ENCODE results near the gene STAB1.

STAB1 gene

GRCh38 chr3:52463416-52463815 lies 31.7 kb upstream of the STAB1 start:
- DNase-seq (ENCODE audit: extremely low read depth, low read depth): no peak
- no peak for TF ChIP-seq CTCF (IDR thresholded peaks at IDR 0.05; ENCODE audit: low read depth, low read length, missing control alignments)
- H3K4me3 ChIP-seq (replicated peaks; ENCODE audit: low read depth, low read length): no peak overlapping the region

DNA sequence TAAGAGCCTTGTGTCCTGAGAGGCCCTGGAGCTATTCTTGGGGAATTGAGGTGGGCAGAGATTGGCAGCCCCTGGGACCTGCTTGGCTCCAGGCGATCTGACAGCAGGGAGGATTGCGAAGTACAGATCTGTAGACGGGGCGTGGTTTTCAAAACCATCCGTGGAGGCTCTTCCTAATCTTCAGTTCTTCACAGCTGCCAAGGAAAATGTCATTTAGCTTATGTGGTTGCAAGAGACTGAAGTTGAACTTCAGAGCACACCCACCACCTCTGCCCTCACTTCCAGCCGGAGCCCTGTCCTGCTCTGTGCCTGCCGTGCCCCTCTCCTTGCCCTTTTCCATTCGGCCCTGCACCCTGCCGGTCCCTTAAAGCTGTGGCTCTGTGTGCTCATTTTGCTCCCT lies 26.8 kb upstream of the STAB1 start:
- H3K4me3 ChIP-seq (replicated peaks; ENCODE audit: low read depth, low read length): no peak overlapping the region
- no peak for TF ChIP-seq CTCF (IDR thresholded peaks at IDR 0.05; ENCODE audit: low read depth, low read length, missing control alignments)
- no peak for DNase-seq (ENCODE audit: extremely low read depth, low read depth)

GRCh38 chr3:52469001-52469400 lies 26.1 kb upstream of the STAB1 start:
- H3K4me3 ChIP-seq (replicated peaks; ENCODE audit: low read depth, low read length): no peak overlapping the region
- no peak for TF ChIP-seq CTCF (IDR thresholded peaks at IDR 0.05; ENCODE audit: low read depth, low read length, missing control alignments)
- DNase-seq (ENCODE audit: extremely low read depth, low read depth): no peak

GRCh38 chr3:52470920-52471319 lies 24.2 kb upstream of the STAB1 start:
- TF ChIP-seq CTCF (IDR thresholded peaks at IDR 0.05; ENCODE audit: low read depth, low read length, missing control alignments): no peak
- no peak overlapping the region for H3K4me3 ChIP-seq (replicated peaks; ENCODE audit: low read depth, low read length)
- DNase-seq (ENCODE audit: extremely low read depth, low read depth): no peak

- peak; percentile 62 for TF ChIP-seq CTCF (IDR thresholded peaks at IDR 0.05; ENCODE audit: low read depth, low read length, missing control alignments)
- no peak for DNase-seq (ENCODE audit: extremely low read depth, low read depth)
- H3K4me3 ChIP-seq (replicated peaks; ENCODE audit: low read depth, low read length): no peak overlapping the region
Observed at GRCh38 chr3:52471371-52472238, 23.5 kb upstream of the STAB1 start.

- no peak overlapping the region for H3K4me3 ChIP-seq (replicated peaks; ENCODE audit: low read depth, low read length)
- no peak for TF ChIP-seq CTCF (IDR thresholded peaks at IDR 0.05; ENCODE audit: low read depth, low read length, missing control alignments)
- no peak for DNase-seq (ENCODE audit: extremely low read depth, low read depth)
Observed at GRCh38 chr3:52472239-52473000, 22.7 kb upstream of the STAB1 start.
